ENCODE measurements around the gene PTPRN2. TPM values are rescaled to one million over a fixed set of nuclear protein-coding genes. Genes with fewer than 3 reads are reported as not detected.

The PTPRN2 gene
- total RNA-seq, 1 experiment from 2014 or later: 1.2 TPM

- no peaks in the 10 kb centered on the region for H3K36me3 ChIP-seq
Measured at GRCh38 chr7:157932498-157933218, 655.0 kb downstream of the PTPRN2 start.

DNA sequence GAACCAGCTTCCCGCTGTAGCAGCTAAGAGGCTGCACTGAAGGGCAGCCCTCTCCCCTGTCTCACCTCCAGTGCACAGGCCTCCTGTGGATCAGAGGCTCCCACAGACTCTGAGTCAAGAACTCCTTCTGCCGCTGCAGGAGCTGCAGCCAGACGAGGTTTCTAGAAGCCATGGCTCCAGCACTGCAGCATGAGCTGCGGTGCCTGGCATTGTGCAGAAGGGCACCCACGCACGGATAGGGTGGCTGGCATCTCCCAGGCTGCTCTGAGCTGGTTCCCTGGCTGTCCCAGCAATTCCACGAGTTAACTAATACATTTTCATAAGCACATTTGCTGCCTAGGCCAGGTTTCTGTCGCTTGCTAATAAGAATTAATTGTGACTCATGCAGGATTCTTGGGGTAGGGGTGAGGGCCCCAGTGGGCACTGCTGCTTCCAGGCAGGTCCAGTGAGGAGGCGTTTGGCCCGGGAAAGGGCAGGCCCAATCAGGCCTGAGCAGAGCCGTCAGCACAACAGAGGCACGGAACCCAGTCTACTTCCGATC is 656.6 kb downstream of the PTPRN2 start:
- no peaks in the 10 kb centered on the region for H3K4me1 ChIP-seq (replicated peaks)
- H3K9me3 ChIP-seq (replicated peaks): peaks cover 19% of the 10 kb centered on the region
- no peaks in the 10 kb centered on the region for H3K36me3 ChIP-seq
- no peak overlapping the region for H3K27ac ChIP-seq
- no peak overlapping the region for H3K4me3 ChIP-seq
- DNase-seq (ENCODE audit: low read depth in 1 of 2, low spot score in 2 of 2): no peak
- H3K27me3 ChIP-seq (replicated peaks): no peaks in the 10 kb centered on the region

More at GRCh38 chr7:157932498-157933218, 655.0 kb downstream of the PTPRN2 start:
- H3K4me1 ChIP-seq (replicated peaks): no peaks in the 10 kb centered on the region
- no peak overlapping the region for H3K27ac ChIP-seq
- H3K27me3 ChIP-seq (replicated peaks): no peaks in the 10 kb centered on the region
- no peak for DNase-seq (ENCODE audit: low read depth in 1 of 2, low spot score in 2 of 2)
- H3K9me3 ChIP-seq (replicated peaks): peaks cover 21% of the 10 kb centered on the region
- no peak overlapping the region for H3K4me3 ChIP-seq

DNA sequence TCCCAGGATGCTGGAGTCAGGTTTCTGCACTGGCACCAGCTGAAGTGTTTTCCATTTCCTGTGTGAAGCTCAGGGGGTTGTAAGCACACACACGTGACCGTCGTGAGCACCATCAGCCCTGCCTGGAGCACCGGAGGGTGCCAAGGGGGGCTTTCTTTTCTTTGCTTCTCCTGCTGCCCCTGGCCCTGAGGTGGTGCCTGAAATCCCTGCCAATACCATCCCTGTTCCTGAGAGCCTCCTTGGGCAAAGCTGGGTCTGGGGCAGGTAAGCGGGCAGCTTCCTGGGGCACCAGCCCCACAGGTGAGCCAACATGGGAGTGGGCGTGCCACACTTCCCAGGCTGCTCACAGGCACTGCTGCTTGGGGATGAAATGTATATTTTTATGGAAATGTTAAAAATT is 657.2 kb downstream of the PTPRN2 start:
- DNase-seq (ENCODE audit: low read depth in 1 of 2, low spot score in 2 of 2): no peak
- no peaks in the 10 kb centered on the region for H3K36me3 ChIP-seq
- H3K4me3 ChIP-seq: no peak overlapping the region
- H3K4me1 ChIP-seq (replicated peaks): no peaks in the 10 kb centered on the region
- H3K9me3 ChIP-seq (replicated peaks): peaks cover 19% of the 10 kb centered on the region
- no peaks in the 10 kb centered on the region for H3K27me3 ChIP-seq (replicated peaks)
- H3K27ac ChIP-seq: no peak overlapping the region

GRCh38 chr7:157929671-157930070 is 658.0 kb downstream of the PTPRN2 start:
- Histone ChIP-seq H3K27ac (no peak overlapping the region), H3K4me1 (replicated peaks) (no peaks in the 10 kb centered on the region), H3K4me3 (no peak overlapping the region), H3K36me3 (no peaks in the 10 kb centered on the region), H3K27me3 (replicated peaks) (no peaks in the 10 kb centered on the region), H3K9me3 (replicated peaks) (peaks cover 19% of the 10 kb centered on the region)
- DNase-seq (ENCODE audit: low read depth in 1 of 2, low spot score in 2 of 2): no peak

DNA sequence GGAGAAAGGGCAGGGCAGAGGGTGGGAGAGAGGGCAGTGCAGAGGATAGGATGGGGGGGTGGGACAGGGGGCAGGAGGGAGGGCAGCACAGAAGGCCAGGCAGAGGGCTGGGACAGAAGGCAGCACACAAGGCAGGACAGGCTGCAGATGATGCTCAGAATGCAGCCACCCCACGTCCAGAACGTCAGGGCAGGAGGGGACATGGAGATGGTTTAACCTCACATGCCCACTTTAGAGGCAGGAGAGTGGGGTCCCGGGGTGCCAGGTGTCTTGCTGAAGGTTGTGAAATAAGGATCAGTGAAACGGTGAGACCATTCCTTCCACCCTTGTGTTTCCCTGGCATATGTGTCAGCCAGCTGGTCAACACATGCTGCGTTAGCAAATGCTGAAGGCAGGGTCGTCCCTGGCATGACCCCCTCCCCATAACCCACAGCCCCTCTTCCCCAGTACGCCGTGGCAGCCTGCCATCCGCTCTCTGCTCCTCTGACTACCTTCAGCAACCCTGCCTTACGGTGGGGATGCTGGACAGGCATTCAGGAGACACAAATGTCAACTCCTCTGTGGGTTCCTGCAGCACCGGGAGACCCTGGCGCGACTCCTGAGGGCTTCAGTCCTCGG is 658.7 kb downstream of the PTPRN2 start:
- H3K4me3 ChIP-seq: no peak overlapping the region
- no peak overlapping the region for H3K27ac ChIP-seq
- no peaks in the 10 kb centered on the region for H3K36me3 ChIP-seq
- no peak for DNase-seq (ENCODE audit: low read depth in 1 of 2, low spot score in 2 of 2)
- no peaks in the 10 kb centered on the region for H3K27me3 ChIP-seq (replicated peaks)
- H3K4me1 ChIP-seq (replicated peaks): no peaks in the 10 kb centered on the region
- peaks cover 24% of the 10 kb centered on the region for H3K9me3 ChIP-seq (replicated peaks)

GRCh38 chr7:157928171-157928794 is 659.3 kb downstream of the PTPRN2 start:
- Histone ChIP-seq H3K36me3 (no peaks in the 10 kb centered on the region), H3K27me3 (replicated peaks) (no peaks in the 10 kb centered on the region), H3K9me3 (replicated peaks) (peaks cover 25% of the 10 kb centered on the region), H3K4me1 (replicated peaks) (no peaks in the 10 kb centered on the region), H3K4me3 (no peak overlapping the region), H3K27ac (no peak overlapping the region)
- no peak for DNase-seq (ENCODE audit: low read depth in 1 of 2, low spot score in 2 of 2)

DNA sequence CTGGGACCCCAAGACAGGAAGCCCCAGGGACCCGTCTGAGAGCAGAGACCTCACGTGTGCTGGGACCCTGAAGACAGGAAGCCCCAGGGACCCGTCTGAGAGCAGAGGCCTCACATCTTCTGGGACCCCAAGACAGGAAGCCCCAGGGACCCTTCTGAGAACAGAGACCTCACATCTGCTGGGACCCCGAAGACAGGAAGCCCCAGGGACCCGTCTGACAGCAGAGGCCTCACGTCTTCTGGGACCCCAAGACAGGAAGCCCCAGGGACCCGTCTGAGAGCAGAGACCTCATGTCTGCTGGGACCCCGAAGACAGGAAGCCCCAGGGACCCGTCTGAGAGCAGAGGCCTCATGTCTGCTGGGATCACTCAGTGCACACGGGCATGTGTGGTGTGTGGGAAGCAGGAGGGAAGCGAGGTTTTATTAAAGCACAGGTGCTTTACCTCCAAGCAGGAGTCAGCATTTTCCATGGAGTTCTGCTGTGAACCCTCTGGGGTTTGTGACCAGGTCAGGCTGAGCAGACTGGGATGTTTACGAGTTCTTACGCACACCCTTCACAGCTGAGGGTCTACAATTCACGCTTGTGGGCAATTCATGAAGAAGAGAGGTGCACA is 660.2 kb downstream of the PTPRN2 start:
- Histone ChIP-seq H3K4me3 (no peak overlapping the region), H3K4me1 (replicated peaks) (no peaks in the 10 kb centered on the region)
- DNase-seq (ENCODE audit: low read depth in 1 of 2, low spot score in 2 of 2): no peak

DNA sequence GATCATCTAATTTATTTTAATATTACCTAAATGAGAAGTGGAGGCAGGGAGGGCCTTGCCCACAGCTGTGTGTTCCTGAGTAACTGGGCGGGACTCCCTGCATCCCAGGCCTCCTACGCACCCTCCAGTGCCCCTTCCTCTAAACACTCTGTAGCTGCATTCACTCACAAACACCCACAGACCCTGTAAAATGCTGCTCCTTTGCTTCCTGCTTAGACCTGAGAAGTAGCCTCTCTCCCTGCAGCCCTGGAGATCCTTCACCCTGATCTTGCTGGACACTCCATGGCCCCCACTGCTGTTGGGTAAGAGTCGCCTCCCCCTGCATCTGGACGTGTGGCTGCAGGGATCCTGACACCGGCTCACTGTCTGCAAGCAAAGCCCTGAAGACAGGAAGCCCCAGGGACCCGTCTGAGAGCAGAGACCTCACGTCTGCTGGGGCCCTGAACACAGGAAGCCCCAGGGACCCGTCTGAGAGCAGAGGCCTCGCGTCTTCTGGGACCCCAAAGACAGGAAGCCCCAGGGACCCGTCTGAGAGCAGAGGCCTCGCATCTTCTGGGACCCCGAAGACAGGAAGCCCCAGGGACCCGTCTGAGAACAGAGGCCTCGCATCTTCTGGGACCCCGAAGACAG is 661.0 kb downstream of the PTPRN2 start:
- no peak overlapping the region for H3K27ac ChIP-seq
- H3K36me3 ChIP-seq: no peaks in the 10 kb centered on the region
- no peaks in the 10 kb centered on the region for H3K27me3 ChIP-seq (replicated peaks)
- peaks cover 18% of the 10 kb centered on the region; the same call in 1 of the 2 replicates for H3K9me3 ChIP-seq (replicated peaks)
- H3K4me1 ChIP-seq (replicated peaks): no peaks in the 10 kb centered on the region
- no peak overlapping the region for H3K4me3 ChIP-seq
- no peak for DNase-seq (ENCODE audit: low read depth in 1 of 2, low spot score in 2 of 2)

More for the DNA sequence above, 660.2 kb downstream of the PTPRN2 start:
- Histone ChIP-seq H3K27ac (no peak overlapping the region), H3K36me3 (no peaks in the 10 kb centered on the region), H3K27me3 (replicated peaks) (no peaks in the 10 kb centered on the region), H3K9me3 (replicated peaks) (peaks cover 23% of the 10 kb centered on the region)

- no peaks in the 10 kb centered on the region for H3K36me3 ChIP-seq
- H3K27ac ChIP-seq: no peak overlapping the region
- peaks cover 14% of the 10 kb centered on the region; the same call in 1 of the 2 replicates for H3K9me3 ChIP-seq (replicated peaks)
- no peaks in the 10 kb centered on the region for H3K27me3 ChIP-seq (replicated peaks)
- DNase-seq (ENCODE audit: low read depth in 1 of 2, low spot score in 2 of 2): no peak
- H3K4me3 ChIP-seq: no peak overlapping the region
- H3K4me1 ChIP-seq (replicated peaks): no peaks in the 10 kb centered on the region
Measured at GRCh38 chr7:157926107-157926506, 661.5 kb downstream of the PTPRN2 start.

GRCh38 chr7:157925383-157925875 is 662.2 kb downstream of the PTPRN2 start:
- no peak for DNase-seq (ENCODE audit: low read depth in 1 of 2, low spot score in 2 of 2)
- peaks cover 11% of the 10 kb centered on the region; the same call in 1 of the 2 replicates for H3K9me3 ChIP-seq (replicated peaks)

GRCh38 chr7:157923903-157924630 is 663.6 kb downstream of the PTPRN2 start:
- H3K36me3 ChIP-seq: no peaks in the 10 kb centered on the region
- DNase-seq (ENCODE audit: low read depth in 1 of 2, low spot score in 2 of 2): no peak
- H3K27ac ChIP-seq: no peak overlapping the region
- no peaks in the 10 kb centered on the region for H3K27me3 ChIP-seq (replicated peaks)
- H3K4me3 ChIP-seq: no peak overlapping the region
- no peaks in the 10 kb centered on the region for H3K4me1 ChIP-seq (replicated peaks)
- H3K9me3 ChIP-seq (replicated peaks): peaks cover 11% of the 10 kb centered on the region; the same call in 1 of the 2 replicates

More at GRCh38 chr7:157925383-157925875, 662.2 kb downstream of the PTPRN2 start:
- no peak overlapping the region for H3K27ac ChIP-seq
- H3K4me3 ChIP-seq: no peak overlapping the region
- no peaks in the 10 kb centered on the region for H3K4me1 ChIP-seq (replicated peaks)
- H3K36me3 ChIP-seq: no peaks in the 10 kb centered on the region
- no peaks in the 10 kb centered on the region for H3K27me3 ChIP-seq (replicated peaks)

DNA sequence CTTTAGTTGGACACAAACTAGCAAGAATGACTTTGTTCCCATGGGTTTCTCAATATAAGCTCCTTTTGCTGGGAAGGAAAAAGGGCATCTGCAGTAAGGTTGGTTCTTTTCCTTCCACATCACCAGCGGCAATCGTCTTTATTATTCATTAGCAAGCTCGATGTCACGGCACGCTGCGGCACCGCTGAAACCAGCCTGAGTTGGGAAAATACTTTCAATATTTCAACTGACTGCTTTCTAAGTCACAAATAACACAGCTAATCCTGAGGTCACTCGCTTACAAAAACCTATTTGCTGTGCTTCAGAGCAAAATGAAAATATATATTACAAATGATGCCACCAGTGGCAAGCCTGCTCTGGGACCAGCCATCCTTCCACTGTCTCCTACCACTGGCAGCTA is 665.0 kb downstream of the PTPRN2 start:
- H3K27me3 ChIP-seq (replicated peaks): no peaks in the 10 kb centered on the region
- no peak overlapping the region for H3K27ac ChIP-seq
- no peak for DNase-seq (ENCODE audit: low read depth in 1 of 2, low spot score in 2 of 2)
- no peak overlapping the region for H3K4me3 ChIP-seq
- H3K9me3 ChIP-seq (replicated peaks): peaks cover 10% of the 10 kb centered on the region; the same call in 1 of the 2 replicates
- H3K36me3 ChIP-seq: no peaks in the 10 kb centered on the region
- H3K4me1 ChIP-seq (replicated peaks): no peaks in the 10 kb centered on the region
